ENCODE data around the gene SLC39A12.

DNA sequence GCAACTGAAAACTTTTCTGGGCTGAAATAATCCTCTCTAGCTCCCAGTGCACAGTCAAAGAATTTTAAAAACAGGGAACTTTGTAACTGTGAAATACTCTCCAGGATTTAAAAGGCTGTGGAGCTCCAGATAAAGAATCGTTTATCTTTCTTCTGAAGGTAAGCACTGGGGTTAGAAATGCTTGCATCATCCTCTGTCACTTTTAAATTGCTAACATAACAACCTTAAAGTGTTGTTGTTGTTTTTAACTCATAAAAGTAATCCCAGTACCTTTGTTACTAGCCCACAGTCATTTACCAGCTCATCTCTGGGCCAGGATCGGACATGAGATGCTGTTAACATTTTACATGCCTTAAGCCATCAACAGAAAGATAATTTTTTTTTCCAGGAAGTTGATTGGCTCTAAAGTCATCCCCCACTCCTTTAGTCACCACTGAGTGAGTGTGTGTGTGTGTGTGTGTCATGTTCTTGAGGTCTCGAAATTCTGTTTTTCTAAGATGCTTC is at the start of gene SLC39A12:
- no peak for TF ChIP-seq POLR2A (IDR thresholded peaks at IDR 0.05)
- TF ChIP-seq, protein P1, sequence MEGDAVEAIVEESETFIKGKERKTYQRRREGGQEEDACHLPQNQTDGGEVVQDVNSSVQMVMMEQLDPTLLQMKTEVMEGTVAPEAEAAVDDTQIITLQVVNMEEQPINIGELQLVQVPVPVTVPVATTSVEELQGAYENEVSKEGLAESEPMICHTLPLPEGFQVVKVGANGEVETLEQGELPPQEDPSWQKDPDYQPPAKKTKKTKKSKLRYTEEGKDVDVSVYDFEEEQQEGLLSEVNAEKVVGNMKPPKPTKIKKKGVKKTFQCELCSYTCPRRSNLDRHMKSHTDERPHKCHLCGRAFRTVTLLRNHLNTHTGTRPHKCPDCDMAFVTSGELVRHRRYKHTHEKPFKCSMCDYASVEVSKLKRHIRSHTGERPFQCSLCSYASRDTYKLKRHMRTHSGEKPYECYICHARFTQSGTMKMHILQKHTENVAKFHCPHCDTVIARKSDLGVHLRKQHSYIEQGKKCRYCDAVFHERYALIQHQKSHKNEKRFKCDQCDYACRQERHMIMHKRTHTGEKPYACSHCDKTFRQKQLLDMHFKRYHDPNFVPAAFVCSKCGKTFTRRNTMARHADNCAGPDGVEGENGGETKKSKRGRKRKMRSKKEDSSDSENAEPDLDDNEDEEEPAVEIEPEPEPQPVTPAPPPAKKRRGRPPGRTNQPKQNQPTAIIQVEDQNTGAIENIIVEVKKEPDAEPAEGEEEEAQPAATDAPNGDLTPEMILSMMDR (IDR thresholded peaks at IDR 0.05): no peak
